AG08395 (cell line): ENCODE data around the gene CLSTN2.
A peak's percentile ranks its signal among the peaks of the same experiment; 100 is the strongest.

Experiments used
- DNase-seq: peaks from one replicate; pipeline ENCODE4 v3.0.0; 2012; ENCODE audit warnings: mixed read lengths, low spot score

Gene CLSTN2

GRCh38 chr3:140096037-140096436 is 161.1 kb downstream of the CLSTN2 start:
- no peak for DNase-seq

- DNase-seq, result no peak
Observed at GRCh38 chr3:140097874-140098635, 163.1 kb downstream of the CLSTN2 start.

- no peak for DNase-seq
Observed at GRCh38 chr3:140100479-140100878, 165.5 kb downstream of the CLSTN2 start.

DNA sequence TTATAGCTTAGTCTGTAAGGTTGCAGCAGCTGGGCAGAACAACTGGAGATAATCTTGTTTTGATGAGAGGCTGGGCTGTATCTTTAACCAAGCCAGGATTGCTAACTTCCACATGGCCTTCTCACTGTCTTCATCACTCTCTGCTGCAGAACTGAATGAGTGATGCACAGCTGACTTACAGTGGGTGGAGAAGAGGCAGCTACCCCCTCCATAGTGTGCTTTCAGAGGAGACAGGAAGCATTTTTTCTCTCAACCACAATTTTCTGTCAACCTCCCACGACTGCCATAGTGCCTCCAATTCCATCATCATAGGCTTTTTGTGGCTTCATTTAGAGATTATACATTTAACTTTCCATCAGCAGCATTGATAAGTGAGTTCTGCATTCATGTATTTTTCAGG is 168.2 kb downstream of the CLSTN2 start:
- DNase-seq, result no peak

GRCh38 chr3:140103986-140104645 is 169.1 kb downstream of the CLSTN2 start:
- no peak for DNase-seq

DNA sequence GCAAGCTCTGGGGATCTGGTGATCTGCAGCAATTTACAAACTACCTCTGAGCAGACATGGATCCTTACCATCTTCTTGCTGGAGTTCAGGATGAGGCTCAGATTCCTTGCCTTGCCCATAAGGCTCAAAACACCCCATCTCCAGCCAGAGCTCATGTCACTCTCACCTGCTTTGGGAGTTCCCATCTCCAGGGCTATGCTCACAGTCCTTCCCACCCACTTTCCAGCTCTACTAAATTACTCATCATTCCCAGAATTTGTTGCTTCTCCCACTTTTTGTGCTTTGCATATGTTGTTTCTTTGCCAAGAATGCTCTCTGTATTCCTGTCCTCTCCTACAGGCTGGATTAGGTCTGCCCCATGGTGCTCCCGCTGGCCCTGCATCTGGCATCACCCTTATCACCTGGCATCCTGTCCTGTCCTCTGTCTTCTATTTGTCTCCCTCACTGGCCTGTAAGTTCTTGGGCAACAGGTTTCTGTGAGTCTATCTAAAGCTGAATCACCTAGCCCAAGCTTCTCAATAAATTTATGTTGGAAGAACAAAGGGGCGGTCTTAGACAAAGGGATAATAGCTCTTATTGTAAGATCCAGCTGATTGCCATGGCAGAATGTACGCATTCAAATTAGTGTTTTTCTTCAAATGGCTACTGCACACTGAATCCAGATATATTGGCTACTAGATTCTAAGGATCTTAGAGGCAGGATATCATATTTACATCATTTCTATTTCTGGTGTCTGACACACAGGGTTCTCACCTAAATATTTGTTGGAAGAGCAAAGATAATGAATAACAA is 179.2 kb downstream of the CLSTN2 start:
- no peak for DNase-seq

- DNase-seq, result no peak
Observed at GRCh38 chr3:140114789-140115080, 179.8 kb downstream of the CLSTN2 start.

DNA sequence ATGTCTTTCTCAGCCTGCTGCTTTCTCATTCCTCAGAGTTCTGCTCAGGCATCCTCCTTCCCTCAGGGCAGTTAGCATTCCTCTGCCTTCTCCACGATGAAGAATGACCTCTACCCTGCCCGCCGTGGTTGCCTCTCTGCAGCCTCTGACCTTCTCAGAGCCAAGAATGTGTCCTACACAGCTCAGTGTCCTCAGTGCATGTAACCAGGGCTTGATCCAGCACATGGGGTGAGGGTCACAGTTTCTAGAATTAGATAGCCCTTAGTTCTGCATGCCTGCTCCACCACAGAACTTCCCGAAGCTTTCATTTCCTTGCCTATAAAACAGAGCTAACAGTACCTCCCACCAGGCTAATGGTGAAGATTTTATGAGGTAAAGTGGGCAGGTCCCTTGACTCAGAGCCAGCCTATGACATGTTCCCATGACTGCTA is 182.1 kb downstream of the CLSTN2 start:
- no peak for DNase-seq

DNA sequence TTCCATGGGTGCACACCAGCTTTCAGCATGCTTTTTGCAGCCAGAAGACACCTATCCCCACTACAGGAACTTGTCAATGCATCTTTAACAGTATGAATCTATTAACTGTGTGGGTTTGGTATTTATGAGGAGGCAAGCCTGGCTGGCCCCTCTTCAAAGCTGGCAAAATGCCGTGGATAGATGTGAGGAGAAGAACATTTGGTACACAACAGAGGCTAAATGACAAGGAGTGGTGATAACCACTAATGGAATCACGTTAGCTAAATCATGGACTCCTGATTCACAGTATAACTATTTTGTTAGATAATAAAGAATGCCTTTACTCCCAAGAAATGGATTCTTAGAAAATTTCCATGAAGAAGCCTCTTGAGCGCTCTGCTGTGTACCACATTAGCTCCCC is 187.2 kb downstream of the CLSTN2 start:
- no peak for DNase-seq

DNA sequence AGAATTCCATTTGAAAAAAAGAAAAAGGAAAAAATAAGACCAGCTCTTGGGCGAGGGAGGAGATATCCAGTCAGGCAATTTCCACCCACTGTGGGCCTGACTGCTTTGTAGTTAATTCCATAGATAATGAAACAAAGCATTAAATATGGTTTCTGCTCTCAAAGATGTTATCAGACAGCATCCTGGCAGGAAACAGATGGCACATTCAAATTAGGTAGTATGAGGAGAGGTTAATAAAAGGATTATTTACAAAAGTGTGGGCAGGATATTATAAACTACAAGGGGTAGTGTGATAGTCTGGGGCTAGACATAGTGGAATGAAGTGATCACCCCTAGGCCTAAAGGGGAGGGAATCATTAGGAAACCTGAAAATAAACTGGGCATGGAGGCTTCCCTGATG is 193.2 kb downstream of the CLSTN2 start:
- no peak for DNase-seq

DNA sequence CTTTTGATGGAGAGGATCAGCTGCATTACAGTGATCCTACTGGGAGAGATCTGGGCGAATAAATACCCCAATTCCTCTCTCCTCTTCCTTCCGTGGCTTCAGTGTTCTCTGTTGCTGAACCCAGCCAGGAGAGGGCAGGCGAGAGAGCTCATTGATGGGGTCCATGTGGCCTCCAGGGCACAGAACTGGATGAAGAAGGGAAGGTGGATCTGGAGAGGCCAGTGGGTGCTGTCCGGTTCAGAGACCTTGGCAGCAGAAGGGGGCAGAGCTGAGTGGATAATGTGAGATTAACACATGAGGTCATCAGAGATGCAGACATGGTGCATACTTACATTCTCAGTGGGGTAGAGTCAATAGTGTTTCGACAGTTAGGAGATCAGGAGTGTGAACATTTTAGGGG is 193.6 kb downstream of the CLSTN2 start:
- DNase-seq, result peak; percentile 7

GRCh38 chr3:140129768-140130284 is 194.8 kb downstream of the CLSTN2 start:
- no peak for DNase-seq

- DNase-seq, result no peak
Observed at GRCh38 chr3:140131895-140132294, 196.9 kb downstream of the CLSTN2 start.

DNA sequence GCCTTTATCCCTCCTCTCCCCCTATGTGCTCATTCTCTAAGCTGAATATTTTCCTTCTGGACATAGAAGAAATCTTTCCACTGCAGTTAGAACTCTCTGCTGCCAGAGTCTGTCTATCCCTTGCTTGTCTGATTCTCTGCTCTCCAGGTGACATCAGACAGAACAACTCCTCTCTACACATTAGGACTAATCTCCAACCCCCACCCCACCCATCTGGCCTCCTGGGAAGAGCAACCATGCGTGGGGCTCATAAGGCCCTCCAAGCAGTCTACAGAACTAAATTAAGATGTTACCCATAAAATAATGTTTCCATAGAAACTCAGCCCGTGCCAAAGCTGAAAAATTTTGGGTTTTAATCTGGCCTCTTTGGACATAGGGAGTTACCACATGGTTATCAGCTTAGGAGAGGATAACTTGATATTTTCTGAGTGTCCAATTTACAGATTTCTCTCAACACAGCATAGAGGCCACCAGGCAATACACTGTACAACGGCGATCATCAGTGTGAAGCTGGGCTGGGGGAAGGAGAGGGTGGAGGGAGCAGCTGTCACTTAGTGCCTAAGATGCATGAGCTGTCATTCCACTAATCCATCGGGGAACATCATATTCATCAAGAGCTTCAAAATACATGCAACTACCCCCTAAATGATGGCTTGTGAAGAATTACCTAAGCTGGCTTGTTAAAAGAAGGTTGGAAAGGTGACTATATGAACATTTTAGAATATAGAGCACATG is 199.4 kb downstream of the CLSTN2 start:
- DNase-seq, result no peak

DNA sequence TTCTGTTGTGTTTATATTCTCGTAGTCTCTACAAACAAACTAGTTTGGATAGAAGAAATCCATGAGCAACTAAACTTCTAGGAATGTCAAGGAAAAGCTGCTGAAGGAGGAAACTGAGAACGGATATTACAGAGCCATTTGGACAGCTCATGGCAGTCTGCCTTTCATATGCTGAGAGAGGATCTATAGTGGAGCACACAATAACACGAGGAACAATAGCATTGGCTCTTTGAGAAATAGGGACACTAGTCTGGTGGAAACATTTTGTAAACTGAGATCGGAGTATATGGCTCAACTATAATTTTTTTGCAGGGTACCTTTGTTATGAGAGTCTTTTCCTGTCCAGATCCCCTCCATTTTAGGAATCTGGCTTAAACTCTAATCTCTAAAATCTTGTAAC is 200.5 kb downstream of the CLSTN2 start:
- DNase-seq, result no peak

DNA sequence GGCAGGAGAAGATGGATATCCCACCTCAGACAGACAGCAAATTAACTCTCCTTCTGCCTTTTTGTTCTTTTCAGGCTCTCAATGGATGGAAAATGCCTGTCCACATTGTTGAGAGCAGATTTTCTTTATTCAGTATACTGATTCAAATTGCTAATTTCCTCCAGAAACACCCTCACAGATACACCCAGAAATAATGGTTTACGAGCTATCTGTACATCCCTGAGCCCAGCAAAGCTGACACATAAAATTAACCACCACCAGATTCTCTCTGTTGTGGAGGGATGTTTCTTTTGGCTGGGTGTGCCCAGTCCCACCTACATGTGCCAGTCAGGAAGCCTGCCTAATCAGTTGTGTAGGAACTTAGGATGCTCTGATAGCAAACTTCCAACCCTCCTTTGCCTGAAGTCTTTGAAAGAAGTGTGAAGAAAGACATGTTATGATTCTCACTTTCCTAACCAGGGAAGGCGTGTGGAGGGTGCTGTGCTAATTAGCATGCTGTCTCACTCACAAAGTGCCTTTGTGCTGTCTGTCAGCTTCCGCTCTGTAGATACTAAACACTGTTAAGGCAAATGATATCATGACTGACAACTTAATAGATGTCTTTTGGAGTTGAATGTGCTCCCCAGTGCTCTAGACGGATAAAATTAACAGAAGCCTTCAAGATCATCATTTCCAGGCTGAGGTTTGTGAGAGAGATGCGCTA is 208.5 kb downstream of the CLSTN2 start:
- DNase-seq, result no peak

GRCh38 chr3:140145528-140145927 is 210.5 kb downstream of the CLSTN2 start:
- no peak for DNase-seq

DNA sequence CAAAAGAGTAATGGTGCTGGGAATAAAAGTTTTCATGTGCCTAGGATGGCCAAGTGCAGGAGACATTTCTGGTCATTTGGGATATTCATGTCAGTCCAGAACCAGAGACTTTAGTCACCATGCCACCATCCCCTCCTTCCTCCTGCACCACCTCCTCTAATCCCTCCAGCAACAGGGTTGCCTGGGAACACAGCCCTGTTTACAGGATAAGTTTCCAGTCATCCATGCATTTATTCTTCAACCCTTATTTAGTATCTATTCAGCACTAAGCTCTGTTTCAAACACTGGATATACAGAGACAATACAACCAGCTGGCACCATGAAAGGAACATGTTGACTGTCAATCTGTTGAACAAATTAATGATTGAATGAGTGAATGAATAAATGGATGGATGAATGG is 211.7 kb downstream of the CLSTN2 start:
- no peak for DNase-seq

DNA sequence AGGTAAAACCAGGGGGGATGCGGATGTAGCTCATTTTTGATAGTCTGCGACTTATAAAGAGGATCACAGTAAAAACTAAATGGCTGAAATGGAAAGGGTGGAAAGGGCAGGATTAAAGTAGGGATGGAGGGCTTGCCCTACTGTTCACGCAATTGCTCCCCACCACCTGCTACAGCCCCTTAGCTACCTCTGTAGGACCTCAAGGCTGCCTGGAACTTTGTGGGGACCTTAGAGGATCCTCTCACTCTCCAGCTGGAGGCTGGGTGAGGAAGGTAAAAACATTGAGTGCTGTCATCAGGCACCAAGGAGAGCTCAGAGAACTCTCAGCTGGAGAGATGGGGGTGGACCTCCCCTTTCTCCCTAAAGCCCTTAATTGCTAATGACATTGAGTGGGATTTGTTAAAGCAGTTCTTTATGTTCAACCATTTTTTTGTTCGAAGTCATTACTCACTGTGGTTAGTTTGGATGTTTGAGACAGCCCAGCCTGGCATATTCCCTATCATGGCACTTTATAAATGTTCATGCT is 213.0 kb downstream of the CLSTN2 start:
- DNase-seq, result no peak

DNA sequence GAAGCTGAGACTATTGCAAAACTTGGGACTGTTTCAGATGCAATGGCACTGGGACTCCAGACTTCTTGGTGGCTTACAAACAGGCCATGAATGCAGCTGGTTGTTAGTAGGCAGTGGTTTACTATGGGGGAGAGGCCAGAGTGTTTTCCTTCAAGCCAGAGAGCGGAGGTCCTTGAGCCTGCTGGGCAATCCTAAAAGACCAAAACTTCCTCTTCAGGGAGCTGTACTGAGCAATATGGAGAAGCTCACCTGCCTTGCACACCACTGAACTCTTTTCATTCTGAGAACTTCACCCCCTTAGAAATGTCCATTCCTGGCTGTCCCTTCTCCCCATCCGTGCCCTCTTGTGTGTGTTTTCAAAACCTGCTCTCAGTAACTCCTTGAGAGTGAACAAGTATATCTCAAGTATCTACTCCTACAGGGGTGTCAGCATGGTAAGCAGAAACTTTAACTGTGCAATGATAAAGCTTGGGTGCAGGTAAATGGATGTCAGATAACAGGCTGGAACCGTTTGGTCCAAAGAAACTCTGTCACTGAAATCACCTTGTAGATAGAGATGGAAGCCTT is 213.9 kb downstream of the CLSTN2 start:
- DNase-seq, result no peak

DNA sequence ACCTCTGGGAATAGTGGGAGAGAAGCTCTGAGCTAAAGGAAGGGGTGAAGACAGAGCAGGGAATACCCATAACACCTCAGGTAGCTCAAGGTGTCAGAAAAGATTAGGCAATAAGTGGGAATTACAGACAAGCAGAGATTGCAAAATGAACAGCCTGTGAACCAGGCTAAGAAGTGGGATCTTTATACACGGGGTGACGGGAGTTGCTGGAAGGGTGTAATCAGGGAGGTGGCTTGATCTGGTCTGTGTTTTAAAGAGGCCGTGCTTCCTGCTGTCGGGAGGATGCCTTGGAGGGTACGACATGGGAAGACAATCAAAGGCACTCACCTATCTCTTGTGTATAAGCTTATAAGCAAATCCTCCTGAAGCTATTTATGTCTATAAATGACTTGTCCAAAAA is 216.3 kb downstream of the CLSTN2 start:
- DNase-seq, result no peak
